GM15510 (cell line): ENCODE measurements around the gene N4BP3.

Experiments used
- POLR2A ChIP-seq: IDR thresholded peaks from 3 replicates; pipeline ENCODE4 v1.6.1; 2011; ENCODE audit warnings: borderline replicate concordance; ENCODE audit not compliant: insufficient read length; ENCODE audit errors: extremely low read depth

The N4BP3 gene

DNA sequence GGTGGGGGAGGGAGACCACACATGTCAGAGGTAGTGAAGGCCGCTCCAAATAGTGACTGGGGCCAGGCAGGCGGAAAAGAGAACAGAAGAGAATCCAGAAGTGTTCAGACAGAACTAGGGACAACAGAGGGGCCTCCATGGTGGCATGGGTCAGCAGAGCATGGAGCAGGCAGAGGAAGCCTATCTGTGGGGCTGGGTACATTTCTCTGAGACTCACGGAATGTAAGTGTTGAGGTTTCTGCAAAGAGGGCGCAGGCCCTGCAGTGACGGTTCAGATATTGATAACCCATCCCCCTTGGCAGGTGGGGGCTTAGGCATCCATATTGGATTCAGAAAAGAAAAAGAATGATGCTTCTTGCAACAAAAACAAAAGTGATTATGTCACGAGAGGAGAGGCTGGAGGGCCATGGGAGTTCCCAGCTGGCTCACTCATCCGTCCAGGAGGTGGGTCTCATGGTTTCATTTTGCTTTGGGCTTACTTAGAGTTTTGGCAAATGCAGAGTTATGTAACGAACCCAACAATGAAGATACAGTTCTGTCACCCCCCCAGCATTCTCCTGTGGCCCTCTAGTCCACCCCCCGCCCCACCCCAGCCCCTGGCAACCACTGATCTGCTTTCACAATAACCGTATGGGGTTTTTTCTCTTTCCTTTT lies 12.0 kb downstream of the N4BP3 start:
- no peak for TF ChIP-seq POLR2A

DNA sequence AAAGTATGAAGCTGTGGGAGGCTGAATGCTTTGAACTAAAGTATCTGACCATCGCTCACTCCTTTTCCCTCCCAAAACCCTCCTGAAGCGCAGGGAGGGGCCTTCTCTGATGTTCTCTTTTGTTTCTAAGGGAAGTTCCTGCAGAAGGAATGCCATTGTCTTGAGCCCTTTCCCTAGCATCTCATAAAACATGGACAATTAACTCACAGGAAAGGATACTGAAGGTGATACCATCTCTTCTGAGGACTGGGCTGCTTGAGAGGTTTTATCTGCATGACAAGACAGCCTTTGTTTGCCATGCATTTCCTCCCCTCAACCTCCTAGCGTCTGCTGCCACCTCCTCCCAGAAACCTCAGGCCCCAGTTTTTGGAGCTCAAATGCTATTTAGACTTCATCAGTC lies 13.2 kb downstream of the N4BP3 start:
- no peak for TF ChIP-seq POLR2A

DNA sequence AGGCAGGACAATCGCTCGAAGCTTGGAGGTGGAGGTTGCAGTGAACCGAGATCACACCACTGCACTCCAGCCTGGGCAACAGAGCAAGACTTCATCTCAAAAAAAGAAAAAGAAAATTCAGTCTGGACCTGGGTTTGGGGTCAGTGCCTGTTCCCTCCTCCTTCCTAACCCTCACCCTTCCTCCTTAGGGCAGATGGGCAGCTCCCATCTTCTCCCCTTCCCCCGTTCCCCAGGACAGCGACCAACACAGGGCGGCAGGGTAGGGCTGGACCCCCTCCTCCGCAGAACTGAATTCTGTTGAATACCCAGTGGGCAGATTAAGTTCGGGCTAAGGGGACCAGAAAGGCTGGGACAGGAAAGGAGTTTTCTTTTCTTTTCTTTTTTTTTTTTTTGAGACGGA lies 16.0 kb downstream of the N4BP3 start:
- no peak for TF ChIP-seq POLR2A

DNA sequence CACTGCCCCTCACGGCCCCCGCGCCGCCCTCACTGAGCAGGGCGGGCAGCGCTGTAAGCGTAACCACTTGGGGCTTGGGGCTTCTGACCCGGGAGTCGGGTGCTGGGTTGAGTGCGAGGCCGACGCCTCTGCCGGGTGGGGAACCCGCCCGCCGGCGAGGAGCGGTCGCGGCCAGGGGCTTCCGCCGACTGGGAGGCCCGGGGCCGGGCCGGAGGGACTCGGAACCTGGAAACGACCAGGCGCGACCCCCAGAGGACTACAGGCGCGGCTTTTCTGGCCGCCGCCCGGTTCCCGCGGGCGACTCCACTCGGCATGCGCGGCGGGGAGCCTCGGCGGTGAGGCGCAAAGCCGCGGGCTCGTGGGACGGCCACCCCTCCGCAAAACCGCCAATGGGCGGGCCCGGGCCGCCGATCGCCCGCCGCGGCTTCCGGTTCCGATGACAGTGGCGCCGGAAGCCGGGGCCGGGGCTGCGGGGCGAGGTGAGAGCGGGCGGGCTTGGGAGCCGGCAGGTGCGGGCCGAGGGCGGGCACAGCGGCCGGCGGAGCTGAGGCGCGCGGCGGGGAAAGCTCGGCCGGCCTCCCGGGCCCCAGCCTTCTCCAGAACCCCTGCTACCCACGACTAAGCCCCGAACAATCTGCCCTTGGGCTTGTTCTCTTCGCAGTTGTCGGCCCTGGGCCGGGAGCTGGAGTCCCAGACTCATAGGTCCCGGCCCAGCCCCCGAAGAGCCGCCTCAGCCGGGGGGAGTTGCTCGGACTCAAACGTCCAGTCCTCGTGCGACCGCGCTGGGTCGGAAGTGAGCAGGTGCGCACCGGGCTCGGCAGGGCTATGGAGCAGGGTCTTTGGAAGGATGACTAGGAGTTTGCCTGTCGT lies 17.5 kb downstream of the N4BP3 start, which contains the start of gene RMND5B:
Gene RMND5B (plus strand): TSS at position 439 of the 870 bp plus-strand sequence. CDS start 7,106 bp downstream, outside the sequence.
- TF ChIP-seq POLR2A: peak; percentile 93

DNA sequence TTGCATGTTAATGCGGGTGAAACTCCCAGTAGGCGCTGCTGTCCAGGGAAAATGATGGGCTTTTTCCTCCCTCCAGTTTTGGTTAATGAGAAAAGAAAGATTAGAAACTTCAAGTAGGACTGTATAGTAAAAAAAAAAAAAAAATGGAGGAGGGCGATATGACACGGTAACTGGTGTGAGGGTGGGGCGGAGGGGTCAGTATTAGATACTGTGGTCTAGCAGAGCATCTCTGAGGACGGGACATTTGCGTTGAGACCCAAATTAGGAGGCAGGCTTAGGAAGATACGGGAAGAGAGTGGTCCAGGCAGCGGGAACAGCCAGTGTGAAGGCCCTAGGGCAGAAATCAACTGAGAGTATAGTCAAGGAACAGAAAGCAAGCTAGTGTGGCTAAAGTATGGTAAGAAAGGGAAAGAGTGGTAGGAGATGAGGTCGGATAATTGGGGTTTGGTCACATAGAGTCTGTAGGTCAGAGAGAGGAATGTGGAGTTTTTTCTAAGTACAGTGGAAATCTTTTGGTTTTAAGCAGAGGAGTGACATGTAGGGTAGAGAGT lies 18.2 kb downstream of the N4BP3 start:
- TF ChIP-seq POLR2A: no peak

DNA sequence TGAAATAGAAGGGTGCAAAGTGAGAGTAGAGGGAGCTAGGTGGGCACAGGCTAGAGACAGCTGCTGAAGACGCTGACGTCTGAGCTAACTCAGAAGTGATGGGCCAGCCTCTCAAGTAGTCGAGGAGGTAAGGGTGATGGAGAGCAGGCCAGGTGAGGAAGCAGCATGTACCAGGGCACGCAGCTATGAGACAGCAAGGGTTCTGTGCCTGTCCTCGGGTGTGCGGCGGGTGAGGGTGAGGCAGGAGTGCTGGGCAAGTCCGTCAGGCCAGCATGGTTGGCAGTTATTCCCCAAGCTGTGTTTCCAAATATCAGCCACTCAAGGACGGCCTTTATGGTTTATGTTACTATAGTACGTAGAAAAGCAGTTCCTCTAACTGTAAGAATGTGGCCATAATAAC lies 23.7 kb downstream of the N4BP3 start:
- no peak for TF ChIP-seq POLR2A

DNA sequence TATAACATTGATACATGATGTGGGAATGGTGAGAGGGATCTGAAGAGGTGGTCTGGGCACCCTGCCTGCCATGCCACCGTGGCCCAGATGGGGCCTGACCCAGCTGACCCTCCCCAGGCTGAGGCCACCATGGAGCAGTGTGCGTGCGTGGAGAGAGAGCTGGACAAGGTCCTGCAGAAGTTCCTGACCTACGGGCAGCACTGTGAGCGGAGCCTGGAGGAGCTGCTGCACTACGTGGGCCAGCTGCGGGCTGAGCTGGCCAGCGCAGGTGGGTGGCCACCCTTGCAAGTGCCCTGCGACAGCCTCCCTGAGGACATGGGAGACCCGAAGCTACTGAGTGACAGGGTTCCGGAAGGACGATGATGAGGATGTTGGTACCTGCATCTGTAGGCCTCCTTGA lies 24.7 kb downstream of the N4BP3 start:
- no peak for TF ChIP-seq POLR2A

- no peak for TF ChIP-seq POLR2A
Observed at GRCh38 chr5:178141550-178141949, 28.2 kb downstream of the N4BP3 start.

DNA sequence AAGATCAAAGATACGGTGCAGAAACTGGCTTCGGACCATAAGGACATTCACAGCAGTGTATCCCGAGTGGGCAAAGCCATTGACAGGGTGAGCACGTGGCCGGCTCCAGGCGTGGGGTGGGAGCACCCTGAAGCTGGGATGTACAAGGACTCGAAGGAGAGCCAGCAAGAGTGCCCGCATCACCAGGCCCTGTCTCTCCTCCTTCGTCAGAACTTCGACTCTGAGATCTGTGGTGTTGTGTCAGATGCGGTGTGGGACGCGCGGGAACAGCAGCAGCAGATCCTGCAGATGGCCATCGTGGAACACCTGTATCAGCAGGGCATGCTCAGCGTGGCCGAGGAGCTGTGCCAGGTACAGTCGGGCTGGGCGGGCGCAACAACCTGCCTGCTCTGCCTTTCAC lies 29.3 kb downstream of the N4BP3 start:
- no peak for TF ChIP-seq POLR2A

DNA sequence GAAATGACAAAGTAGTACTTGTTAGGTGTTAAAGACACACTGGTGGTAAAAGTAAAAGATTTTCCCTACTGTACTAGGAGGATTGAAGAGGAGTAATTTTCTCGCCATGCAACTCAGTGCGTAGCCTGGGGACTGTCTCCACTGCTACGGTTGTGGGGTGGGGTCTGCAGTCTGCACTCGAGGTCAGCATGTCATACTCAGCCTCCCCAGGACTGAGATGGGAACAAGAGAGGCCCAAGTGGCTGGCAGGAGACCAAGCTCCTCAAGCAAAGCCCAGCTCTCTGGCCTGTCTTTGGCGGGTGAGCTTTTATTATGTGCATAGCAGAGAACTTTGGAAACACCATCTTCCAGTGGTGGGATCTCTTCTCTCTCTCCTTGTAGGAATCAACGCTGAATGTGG lies 29.9 kb downstream of the N4BP3 start:
- no peak for TF ChIP-seq POLR2A

GRCh38 chr5:178143901-178144300 lies 30.6 kb downstream of the N4BP3 start:
- TF ChIP-seq POLR2A: no peak

GRCh38 chr5:178145965-178146820 lies 32.9 kb downstream of the N4BP3 start:
- no peak for TF ChIP-seq POLR2A

DNA sequence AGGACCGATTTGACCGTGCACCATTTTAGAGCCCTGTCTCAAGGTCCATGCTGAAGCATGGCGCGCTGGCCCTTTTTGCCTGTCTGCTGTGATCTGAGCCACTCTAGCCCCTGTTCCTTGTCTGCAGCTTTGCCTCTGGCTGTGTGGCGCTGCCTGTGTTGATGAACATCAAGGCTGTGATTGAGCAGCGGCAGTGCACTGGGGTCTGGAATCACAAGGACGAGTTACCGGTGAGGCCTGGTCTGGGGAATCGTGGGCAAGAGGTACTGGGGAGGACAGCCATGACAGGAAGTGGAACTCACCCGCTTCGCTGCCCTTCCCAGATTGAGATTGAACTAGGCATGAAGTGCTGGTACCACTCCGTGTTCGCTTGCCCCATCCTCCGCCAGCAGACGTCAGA lies 34.1 kb downstream of the N4BP3 start:
- no peak for TF ChIP-seq POLR2A

DNA sequence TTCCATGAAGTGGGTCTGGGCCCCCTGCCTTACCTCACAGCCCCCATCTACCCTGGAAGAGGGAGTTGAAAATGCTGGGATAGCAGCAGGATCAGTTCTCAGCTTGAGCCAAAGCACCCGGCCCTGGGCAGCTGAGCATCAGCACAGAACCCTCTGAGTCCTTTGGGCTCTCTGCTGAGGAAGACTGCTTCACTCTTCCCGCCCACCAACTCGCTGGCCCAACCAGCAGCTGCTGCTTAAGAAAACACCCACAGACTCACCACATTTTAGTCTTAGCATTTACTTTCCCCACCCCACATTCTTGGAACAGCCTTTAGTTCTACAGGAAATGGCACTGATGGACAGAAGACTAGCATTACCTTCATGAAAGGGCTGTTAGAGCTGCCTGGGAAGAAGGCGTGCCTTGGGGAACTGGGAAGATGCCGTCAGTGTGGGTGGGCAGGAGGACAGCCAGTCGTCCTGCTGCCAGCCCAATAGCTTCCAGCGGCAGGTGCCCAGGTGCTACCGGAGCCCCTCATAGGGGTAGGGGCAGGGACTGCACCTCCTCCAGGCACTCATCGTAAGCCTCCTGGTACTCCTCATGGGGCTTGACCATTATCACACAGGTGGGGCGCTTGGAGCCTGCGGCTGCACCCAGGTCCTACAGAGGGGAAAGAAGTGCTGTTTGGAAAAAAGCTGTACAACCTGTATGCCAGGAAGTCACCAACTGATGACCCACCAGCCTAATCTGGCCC lies 36.0 kb downstream of the N4BP3 start:
- no peak for TF ChIP-seq POLR2A
